Dedifferentiated amniotic fluid mesenchymal stem cell (primary cell): ENCODE data around the gene THPO.

Source experiments
- DNase-seq: peaks from one replicate; pipeline ENCODE4 v3.0.0-alpha.2; 2016; ENCODE audit errors: extremely low spot score

The THPO gene

GRCh38 chr3:184333700-184334099 is 44.3 kb downstream of the THPO start:
- no peak for DNase-seq

DNA sequence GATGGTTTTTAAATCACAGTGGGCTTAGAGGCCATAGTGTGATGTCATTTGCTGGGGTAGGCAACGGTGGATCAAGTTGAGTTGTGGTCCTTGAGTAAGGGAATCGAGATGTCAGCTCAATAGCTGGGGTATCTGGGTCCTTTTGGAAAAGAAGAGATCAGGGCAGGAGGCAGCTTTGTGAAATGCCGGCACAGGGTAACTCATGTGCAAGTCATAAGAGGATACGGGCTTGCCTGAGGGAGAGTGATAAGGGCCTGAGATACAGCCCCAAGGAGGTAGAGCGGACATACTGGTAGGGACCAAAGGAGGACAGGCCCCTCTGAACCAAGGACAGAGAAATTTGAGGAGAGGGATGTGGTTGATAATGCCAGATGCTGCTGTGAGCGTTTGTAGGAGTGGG is 44.8 kb downstream of the THPO start:
- no peak for DNase-seq

GRCh38 chr3:184332370-184333090 is 45.5 kb downstream of the THPO start:
- peak; percentile 65 for DNase-seq

DNA sequence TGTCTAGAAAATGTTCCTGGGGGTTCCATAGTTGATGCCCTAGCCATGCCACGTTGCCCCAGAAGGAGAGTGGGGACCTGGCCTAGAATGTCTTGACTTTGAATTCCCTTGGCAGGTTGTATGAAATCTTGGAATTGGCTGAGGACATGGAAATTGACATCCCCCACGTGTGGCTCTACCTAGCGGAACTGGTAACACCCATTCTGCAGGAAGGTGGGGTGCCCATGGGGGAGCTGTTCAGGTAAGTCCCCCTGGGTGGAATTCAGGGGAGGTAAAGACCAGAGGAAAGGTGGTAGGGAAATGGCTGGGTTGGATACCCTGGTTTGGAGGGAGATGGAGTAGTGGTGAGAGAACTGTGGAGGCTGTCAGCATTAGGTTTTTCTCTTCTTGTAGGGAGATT is 49.5 kb downstream of the THPO start:
- no peak for DNase-seq

DNA sequence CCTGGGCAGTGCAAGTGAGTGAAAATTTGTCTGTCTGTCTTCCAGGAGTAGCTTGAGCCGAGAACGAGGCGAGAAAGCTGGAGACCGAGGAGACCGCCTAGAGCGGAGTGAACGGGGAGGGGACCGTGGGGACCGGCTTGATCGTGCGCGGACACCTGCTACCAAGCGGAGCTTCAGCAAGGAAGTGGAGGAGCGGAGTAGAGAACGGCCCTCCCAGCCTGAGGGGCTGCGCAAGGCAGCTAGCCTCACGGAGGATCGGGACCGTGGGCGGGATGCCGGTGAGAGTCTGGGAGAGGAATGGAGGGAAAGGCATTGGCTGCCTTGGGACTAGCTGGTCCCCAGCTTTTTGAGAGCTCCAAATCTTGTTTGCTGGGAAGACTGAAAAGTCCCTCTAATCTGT is 50.8 kb downstream of the THPO start:
- no peak for DNase-seq

GRCh38 chr3:184325715-184326369 is 52.2 kb downstream of the THPO start:
- DNase-seq = no peak

GRCh38 chr3:184325269-184325668 is 52.7 kb downstream of the THPO start:
- no peak for DNase-seq

- DNase-seq = no peak
These were observed 54.3 kb downstream of the THPO start for GRCh38 chr3:184323696-184324095.

DNA sequence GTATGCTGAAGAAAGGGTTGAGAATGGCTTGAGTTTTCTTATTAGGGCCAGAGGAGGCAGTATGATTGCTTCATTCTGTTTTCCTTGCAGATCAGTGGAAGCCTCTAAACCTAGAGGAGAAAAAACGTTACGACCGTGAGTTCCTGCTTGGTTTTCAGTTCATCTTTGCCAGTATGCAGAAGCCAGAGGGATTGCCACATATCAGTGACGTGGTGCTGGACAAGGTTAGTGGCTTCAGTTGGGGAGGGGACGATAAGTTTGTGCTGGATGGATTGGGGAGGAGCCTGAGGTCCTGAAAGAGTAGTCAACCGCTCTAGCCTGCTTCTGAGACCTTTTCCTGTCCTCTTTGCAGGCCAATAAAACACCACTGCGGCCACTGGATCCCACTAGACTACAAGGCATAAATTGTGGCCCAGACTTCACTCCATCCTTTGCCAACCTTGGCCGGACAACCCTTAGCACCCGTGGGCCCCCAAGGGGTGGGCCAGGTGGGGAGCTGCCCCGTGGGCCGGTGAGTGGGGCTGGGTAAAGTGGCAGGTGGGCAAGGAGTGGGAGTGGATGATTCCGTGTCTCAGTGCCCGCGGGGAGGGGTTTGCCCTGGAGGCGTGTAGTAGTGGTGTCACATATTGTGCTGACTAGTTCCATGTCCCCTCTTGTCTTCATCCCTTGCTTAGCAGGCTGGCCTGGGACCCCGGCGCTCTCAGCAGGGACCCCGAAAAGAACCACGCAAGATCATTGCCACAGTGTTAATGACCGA is 55.1 kb downstream of the THPO start:
- no peak for DNase-seq
